ENCODE data around the gene MFAP1. TPM values are rescaled to one million over a fixed set of nuclear protein-coding genes. Genes with fewer than 3 reads are reported as not detected.
"Not testable (repeated sequence)": the region's sequence is repeated elsewhere in the genome, so short reads cannot be mapped to it uniquely, and the experiment has no call there.

MFAP1 gene
- total and polyA plus RNA-seq, 3 donors from 2014 or later: 22.5 to 29.2 (median 28.6) TPM

DNA sequence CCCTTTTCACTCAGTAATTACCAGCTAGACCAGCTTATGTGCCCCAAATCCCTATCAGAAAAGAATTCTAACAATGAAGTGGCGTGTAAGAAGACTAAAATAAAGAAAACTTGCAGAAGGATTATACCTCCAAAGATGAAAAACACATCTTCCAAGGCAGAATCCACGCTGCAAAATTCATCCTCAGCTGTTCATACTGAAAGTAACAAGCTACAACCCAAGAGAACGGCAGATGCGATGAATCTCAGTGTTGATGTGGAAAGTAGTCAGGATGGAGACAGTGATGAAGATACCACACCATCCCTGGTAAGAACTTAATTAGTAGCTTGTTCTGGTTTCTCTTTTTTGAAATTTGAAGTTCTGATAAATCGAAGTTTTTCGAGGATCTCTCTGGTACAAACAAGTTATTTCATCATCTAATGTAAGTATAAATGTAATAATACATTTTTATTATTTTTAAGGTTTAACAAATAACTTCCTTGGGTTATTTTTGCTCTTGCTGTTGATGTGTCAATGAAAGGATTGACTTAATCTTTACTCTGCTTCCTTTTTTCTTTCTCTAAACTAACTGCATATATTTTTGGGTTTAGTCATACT lies 3.7 kb upstream of the MFAP1 start:
- no peak for DNase-seq
- H3K36me3 ChIP-seq (ENCODE audit: low read depth, missing control alignments): no peaks in the 10 kb centered on the region
- no peaks in the 10 kb centered on the region for H3K9me3 ChIP-seq
- no peaks in the 10 kb centered on the region for H3K27me3 ChIP-seq
- 56 to 67% methylated on average over 6 of the region's 6 CpGs for WGBS, 2 donors
- intact Hi-C loops (cut with DNase I; ENCODE audit: low total_unique reads): no loop called here
- no peak for TF ChIP-seq POLR2A (IDR thresholded peaks at IDR 0.05)
- TF ChIP-seq, protein P1, sequence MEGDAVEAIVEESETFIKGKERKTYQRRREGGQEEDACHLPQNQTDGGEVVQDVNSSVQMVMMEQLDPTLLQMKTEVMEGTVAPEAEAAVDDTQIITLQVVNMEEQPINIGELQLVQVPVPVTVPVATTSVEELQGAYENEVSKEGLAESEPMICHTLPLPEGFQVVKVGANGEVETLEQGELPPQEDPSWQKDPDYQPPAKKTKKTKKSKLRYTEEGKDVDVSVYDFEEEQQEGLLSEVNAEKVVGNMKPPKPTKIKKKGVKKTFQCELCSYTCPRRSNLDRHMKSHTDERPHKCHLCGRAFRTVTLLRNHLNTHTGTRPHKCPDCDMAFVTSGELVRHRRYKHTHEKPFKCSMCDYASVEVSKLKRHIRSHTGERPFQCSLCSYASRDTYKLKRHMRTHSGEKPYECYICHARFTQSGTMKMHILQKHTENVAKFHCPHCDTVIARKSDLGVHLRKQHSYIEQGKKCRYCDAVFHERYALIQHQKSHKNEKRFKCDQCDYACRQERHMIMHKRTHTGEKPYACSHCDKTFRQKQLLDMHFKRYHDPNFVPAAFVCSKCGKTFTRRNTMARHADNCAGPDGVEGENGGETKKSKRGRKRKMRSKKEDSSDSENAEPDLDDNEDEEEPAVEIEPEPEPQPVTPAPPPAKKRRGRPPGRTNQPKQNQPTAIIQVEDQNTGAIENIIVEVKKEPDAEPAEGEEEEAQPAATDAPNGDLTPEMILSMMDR (IDR thresholded peaks at IDR 0.05): no peak
- peaks cover 12% of the 10 kb centered on the region for H3K4me1 ChIP-seq
- H3K4me3 ChIP-seq: no peak overlapping the region
- H3K27ac ChIP-seq: peak overlapping the region in 1 of 2 donors; percentile 28

DNA sequence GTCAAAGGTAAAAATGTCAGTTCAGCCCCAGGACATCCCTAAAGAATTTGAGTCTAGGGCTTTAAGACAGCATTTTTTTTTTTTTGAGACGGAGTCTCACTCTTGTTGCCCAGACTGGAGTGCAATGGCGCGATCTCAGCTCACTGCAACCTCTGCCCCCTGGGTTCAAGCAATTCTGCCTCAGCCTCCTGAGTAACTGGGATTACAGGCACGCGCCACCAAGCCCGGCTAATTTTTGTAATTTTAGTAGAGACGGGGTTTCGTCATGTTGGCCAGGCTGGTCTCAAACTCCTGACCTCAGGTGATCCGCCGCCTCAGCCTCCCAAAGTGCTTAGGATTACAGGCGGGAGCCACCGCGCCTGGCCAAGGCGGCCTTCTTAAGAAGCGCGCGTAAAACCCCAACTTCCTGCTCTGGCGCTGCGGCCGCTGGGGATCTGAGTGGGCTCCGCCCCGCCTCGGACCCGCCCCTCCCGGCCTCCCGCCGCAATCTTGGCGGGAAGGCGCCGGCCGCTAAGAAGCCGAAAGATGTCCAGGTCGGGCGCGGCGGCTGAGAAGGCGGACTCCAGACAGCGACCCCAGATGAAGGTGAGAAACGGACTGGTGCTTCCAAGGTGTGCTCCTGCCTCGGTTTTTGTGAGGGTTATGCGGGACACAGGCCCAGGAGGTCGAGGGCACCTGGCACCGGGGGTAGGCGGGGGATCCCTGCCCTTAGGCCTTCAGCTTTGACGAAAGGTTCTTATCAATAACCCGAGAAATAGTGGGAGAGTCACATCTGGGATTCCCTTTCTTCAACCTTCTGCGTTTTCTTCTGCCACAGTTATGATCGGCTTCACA lies 2.2 kb upstream of the MFAP1 start, which contains the start of gene WDR76:
WDR76 (plus strand) TSS at position 495 of the 834 bp plus-strand sequence; CDS start at position 526, 31 bp downstream.
- peaks cover 14% of the 10 kb centered on the region for H3K4me1 ChIP-seq
- peak within 1 kb of the TSS; percentile 51 to 55 for H3K4me3 ChIP-seq
- H3K9me3 ChIP-seq: no peaks in the 10 kb centered on the region
- intact Hi-C loops (cut with DNase I; ENCODE audit: low total_unique reads): no loop called here
- WGBS, 2 donors: 3 to 4% methylated on average over 29 to 48 of the region's 48 CpGs
- peak; percentile 86 for DNase-seq
- peak within 1 kb of the TSS; percentile 59 to 63 for H3K27ac ChIP-seq
- H3K27me3 ChIP-seq: no peaks in the 10 kb centered on the region
- no peak for TF ChIP-seq POLR2A (IDR thresholded peaks at IDR 0.05)
- TF ChIP-seq, protein P1 (IDR thresholded peaks at IDR 0.05): no peak
- no peaks in the 10 kb centered on the region for H3K36me3 ChIP-seq (ENCODE audit: low read depth, missing control alignments)

DNA sequence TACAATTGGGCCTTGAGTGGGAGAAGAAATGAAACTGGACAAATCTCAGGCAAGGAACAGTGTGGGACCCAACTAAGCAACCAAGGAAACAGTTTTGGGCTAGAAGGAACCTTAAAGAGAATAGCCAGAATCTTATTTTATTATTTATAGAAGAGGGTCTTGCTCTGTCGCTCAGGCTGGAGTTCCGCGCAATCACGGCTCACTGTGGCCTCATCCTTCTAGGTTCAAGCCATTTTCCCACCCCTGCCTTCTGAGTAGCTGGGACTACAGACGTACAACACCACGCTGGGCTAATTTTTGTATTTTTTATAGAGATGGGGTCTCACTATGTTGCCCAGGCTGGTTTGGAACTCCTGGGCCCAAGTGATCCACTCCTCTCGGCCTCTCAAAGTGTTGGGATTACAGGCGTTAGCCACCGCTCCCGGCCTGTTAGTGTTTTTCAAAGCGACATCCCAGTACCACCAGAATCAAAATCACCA lies 1.6 kb upstream of the MFAP1 start:
- no peaks in the 10 kb centered on the region for H3K36me3 ChIP-seq (ENCODE audit: low read depth, missing control alignments)
- peak overlapping the region; percentile 51 to 55 for H3K4me3 ChIP-seq
- no peaks in the 10 kb centered on the region for H3K9me3 ChIP-seq
- no peak for DNase-seq
- no peaks in the 10 kb centered on the region for H3K27me3 ChIP-seq
- peak overlapping the region in 1 of 2 donors; percentile 63 for H3K27ac ChIP-seq
- H3K4me1 ChIP-seq: peaks cover 14% of the 10 kb centered on the region
- intact Hi-C loops (cut with DNase I; ENCODE audit: low total_unique reads): no loop called here
- 65 to 72% methylated on average over 11 of the region's 11 CpGs for WGBS, 2 donors
- TF ChIP-seq, protein P1 (IDR thresholded peaks at IDR 0.05): no peak
- no peak for TF ChIP-seq POLR2A (IDR thresholded peaks at IDR 0.05)

DNA sequence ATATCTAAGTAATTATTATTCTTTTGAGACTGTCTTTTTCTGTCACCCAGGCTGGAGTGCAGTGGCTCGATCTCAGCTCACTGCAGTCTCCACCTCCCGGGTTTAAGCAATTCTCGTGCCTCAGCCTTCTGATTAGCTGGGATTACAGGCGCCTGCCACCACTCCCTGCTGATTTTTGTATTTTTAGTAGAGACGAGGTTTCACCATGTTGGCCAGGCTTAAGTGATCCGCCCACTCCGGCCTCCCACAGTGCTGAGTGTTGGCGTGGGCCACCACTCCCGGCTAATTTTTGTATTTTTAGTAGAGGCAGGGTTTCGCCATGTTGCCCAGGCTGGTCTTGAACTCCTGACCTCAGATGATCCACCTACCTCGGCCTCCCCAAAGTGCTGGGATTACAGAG lies 815 bp upstream of the MFAP1 start:
- peaks cover 14% of the 10 kb centered on the region for H3K4me1 ChIP-seq
- H3K36me3 ChIP-seq (ENCODE audit: low read depth, missing control alignments): not testable (repeated sequence)
- WGBS, 2 donors: 64 to 78% methylated on average over 11 of the region's 11 CpGs

DNA sequence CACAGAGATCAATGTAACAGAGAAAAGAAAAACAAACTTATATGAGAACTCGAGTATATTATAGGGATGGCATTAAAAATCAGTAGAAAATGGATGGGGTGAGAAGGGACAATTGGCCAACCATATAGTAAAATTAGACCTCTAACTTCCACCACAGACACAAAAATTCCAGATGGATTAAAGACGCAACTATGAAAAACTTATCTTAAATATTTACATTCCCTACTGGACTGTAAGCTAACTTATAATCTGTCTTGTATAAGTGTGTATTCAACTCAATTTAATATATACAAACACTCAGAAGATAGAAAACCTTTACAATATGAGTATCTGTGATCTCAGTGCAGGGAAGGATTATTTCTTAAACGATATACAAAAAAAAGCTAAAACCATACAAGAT lies 3.0 kb downstream of the MFAP1 start:
- TF ChIP-seq POLR2A (IDR thresholded peaks at IDR 0.05): no peak
- TF ChIP-seq, protein P1 (IDR thresholded peaks at IDR 0.05): no peak
- intact Hi-C loops (cut with DNase I; ENCODE audit: low total_unique reads): no loop called here
- WGBS, 2 donors: 80 to 87% methylated on average over 3 of the region's 3 CpGs
- no peaks in the 10 kb centered on the region for H3K27me3 ChIP-seq
- no peak for DNase-seq
- no peak overlapping the region for H3K27ac ChIP-seq
- no peak overlapping the region for H3K4me3 ChIP-seq
- H3K9me3 ChIP-seq: no peaks in the 10 kb centered on the region
- H3K4me1 ChIP-seq: peaks cover 12% of the 10 kb centered on the region
- no peaks in the 10 kb centered on the region for H3K36me3 ChIP-seq (ENCODE audit: low read depth, missing control alignments)

More for the DNA sequence above, 815 bp upstream of the MFAP1 start:
- H3K27ac ChIP-seq; H3K27me3 ChIP-seq; DNase-seq; intact Hi-C loops (cut with DNase I; ENCODE audit: low total_unique reads); H3K9me3 ChIP-seq: not testable (repeated sequence)
- peak overlapping the region in 1 of 2 donors; percentile 94 for H3K4me3 ChIP-seq

DNA sequence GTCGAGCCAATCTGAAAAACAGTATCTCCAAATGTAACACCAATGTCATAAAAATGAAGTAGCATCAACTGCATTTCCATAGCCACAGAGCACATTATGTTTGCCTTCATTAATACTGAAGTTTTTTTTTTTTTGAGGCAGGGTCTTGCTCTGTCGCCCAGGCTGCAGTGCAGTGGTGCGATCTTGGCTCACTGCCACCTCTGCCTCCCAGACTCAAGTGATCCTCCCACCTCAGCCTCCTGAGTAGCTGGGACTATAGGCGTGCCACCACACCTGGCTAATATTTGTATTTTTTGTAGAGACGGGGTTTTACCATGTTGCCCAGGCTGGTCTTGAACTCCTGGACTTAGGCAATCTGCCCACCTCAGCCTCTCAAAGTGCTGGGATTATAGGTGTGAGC lies 9.4 kb downstream of the MFAP1 start:
- H3K9me3 ChIP-seq; DNase-seq; H3K4me1 ChIP-seq; H3K27ac ChIP-seq; H3K27me3 ChIP-seq; intact Hi-C loops (cut with DNase I; ENCODE audit: low total_unique reads); H3K4me3 ChIP-seq; H3K36me3 ChIP-seq (ENCODE audit: low read depth, missing control alignments): not testable (repeated sequence)
- 82 to 93% methylated on average over 5 of the region's 5 CpGs for WGBS, 2 donors
